Measurements from ENCODE around the gene TMEM63B.
"Not testable (repeated sequence)": the region's sequence is repeated elsewhere in the genome, so short reads cannot be mapped to it uniquely, and the experiment has no call there.

TMEM63B gene

GRCh38 chr6:44172731-44173500 lies 45.6 kb downstream of the TMEM63B start:
- DNase-seq = peak; percentile 50

DNA sequence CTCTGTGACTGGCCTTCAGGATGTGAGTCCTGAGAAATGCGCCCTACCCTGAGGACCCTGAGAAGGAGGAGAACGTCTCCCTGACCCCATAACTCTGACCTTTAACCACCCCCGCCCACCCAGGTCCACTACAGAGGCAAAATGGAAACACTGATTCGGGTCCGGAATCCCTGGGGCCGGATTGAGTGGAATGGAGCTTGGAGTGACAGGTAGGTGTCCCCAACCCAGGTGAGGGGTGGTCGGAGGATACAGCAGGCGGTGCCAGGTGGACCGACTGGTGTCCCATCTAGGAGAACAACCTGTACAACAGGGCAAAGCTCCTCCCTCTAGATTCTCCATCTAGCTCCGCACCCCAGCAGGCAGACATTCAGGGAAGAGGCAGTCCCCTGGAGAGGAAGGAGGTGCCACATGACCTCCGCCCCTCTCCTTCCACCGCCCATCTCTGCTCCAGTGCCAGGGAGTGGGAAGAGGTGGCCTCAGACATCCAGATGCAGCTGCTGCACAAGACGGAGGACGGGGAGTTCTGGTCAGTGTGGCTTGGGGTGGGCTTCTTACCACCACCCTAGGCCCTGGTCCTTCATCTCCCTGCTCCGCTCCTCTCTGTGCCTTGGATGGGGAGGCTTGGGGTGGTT lies 48.9 kb downstream of the TMEM63B start:
- no peak for DNase-seq

DNA sequence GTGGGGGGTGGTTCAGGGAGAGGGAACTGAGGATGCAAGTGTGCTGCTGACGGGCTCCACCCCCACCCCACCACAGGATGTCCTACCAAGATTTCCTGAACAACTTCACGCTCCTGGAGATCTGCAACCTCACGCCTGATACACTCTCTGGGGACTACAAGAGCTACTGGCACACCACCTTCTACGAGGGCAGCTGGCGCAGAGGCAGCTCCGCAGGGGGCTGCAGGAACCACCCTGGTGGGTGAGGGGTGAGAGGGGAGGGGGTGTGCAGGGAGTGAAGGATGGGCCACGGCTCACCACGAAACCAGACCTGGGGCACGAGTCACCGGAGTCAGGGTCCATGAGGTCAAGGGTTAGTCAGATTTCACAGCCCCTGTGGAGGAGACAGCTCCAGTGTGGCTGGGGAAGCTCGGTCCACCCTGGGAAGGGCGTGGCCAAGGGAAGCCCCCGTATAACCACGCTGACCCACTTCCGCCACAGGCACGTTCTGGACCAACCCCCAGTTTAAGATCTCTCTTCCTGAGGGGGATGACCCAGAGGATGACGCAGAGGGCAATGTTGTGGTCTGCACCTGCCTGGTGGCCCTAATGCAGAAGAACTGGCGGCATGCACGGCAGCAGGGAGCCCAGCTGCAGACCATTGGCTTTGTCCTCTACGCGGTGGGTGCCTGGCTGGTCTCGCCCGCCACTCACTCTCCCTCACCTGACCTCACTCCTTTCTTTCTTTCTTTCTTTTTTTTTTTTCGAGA lies 49.6 kb downstream of the TMEM63B start:
- DNase-seq = no peak

- DNase-seq = no peak
Measured at GRCh38 chr6:44177691-44178423, 50.5 kb downstream of the TMEM63B start.

- no peak for DNase-seq
Measured at GRCh38 chr6:44178424-44179071, 51.2 kb downstream of the TMEM63B start.

GRCh38 chr6:44179072-44179536 lies 51.8 kb downstream of the TMEM63B start:
- DNase-seq = no peak

- no peak for DNase-seq
Measured at GRCh38 chr6:44179648-44180047, 52.3 kb downstream of the TMEM63B start.

DNA sequence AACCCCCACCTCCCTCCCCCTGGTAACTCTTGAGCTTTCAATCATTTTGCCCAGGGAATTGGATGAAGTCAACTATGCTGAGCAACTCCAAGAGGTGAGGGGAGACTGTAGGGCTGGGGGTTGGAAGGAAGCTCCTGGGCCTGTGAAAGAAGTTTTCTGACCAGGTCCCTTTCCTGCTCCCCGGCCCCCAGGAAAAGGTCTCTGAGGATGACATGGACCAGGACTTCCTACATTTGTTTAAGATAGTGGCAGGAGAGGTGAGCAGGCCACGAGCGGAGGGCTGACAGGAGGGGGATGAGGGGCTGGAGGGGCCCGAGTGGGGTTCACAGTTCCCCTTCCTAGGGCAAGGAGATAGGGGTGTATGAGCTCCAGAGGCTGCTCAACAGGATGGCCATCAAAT lies 53.1 kb downstream of the TMEM63B start:
- DNase-seq = no peak

DNA sequence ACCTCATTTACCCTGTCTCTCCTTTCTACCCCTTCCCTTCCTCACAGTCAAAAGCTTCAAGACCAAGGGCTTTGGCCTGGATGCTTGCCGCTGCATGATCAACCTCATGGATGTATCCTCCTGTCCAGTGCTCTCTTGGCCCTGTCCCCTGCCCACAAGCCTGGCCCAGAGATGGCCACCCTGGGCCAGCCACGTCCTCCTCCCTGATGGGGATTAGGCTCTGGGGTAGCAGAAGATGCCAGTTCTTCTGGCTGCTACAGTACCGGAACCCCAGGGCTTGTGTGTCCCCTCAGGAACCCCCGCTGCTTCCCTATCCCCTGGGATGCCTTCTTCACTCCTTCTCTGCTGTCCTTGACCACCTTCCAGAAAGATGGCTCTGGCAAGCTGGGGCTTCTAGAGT lies 53.5 kb downstream of the TMEM63B start:
- no peak for DNase-seq

GRCh38 chr6:44181784-44182183 lies 54.4 kb downstream of the TMEM63B start:
- DNase-seq = not testable (repeated sequence)

GRCh38 chr6:44182911-44183390 lies 55.6 kb downstream of the TMEM63B start:
- no peak for DNase-seq

GRCh38 chr6:44183783-44184182 lies 56.4 kb downstream of the TMEM63B start:
- DNase-seq = no peak

DNA sequence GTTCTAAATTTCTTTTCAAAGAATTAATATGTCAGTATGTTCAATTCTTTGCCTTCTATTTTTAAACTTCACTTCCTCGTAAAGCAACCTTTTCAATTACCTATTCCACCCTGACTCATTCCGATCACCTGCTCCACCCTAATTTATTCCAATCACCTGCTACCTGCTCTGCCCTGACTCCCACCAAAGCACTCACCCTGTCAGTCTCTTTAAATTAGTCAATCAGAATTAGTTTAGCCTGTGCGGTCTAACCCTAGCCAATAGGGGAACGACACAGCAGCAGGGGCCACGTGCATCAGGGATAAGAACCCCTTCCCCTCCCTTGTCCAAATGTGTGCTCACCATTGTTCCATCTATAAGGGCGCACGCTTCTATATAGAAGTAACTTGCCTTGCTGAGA lies 58.0 kb downstream of the TMEM63B start:
- not testable (repeated sequence) for DNase-seq

DNA sequence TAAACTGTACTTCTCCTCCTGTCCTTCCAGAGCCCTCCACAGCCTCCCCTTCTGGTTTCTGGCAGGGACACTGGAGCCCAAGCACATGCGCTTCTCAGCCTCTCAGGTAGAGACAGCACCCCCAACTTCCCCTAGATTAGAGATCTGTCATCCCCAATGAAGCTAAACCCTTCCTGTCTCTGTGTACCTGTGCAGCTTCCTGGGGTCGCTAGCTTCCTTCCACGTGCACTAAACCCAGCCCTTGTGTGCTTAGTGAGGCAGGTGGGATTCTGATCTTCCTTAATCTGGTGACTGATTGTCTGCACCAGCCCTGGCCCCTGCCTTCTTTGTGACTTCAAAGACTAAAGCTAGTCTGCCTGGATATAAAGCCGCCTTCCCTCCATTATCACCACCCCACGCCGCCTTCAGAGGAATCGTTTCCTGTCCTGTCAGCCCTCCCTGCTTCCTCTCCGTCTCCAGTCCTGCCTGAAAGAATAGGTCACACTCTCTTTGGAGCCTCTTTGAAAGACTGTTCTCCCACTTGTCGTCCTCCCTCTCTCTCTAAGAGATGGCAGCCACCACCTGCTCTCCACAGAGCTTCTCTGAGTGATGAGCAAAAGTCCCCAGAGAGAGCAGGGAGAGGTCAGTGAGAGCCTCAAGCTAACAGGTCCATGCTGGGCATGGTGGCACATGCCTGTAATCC lies 58.7 kb downstream of the TMEM63B start:
- DNase-seq = no peak

DNA sequence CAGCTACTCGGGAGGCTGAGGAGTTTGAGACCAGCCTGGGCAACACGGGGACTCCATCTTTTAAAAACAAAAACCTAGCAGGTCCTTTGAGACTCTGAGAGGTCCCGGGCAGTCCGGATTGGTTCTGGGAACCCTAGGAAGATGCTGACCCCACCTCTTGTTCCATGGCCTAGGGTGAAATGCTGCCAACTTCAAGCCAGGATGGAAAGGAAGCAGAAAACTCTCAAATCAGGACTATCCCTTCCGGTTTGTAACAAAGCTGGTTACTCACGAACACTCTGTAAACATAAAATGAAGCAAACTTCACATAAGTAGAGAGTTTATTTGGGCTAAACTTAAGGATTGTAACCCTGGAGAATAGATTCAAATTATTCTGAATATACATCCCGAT lies 59.3 kb downstream of the TMEM63B start:
- DNase-seq = no peak

DNA sequence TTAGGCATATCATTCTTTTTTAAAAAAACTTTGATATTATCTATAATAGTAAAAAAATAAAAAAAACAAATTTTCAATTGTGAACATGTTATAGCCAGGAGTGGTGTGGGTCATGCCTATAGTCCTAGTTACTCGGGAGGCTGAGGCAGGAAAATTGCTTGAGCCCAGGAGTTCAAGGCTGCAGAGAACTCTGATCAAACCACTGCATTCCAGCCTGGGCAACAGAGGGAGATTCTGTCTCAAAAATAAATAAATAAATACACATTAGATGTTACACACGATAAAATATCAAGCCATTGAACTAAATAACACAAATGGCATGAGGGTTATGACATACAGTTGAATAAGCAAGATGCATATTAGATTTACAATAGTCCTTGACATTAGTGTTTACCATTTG lies 61.5 kb downstream of the TMEM63B start:
- DNase-seq = no peak

DNA sequence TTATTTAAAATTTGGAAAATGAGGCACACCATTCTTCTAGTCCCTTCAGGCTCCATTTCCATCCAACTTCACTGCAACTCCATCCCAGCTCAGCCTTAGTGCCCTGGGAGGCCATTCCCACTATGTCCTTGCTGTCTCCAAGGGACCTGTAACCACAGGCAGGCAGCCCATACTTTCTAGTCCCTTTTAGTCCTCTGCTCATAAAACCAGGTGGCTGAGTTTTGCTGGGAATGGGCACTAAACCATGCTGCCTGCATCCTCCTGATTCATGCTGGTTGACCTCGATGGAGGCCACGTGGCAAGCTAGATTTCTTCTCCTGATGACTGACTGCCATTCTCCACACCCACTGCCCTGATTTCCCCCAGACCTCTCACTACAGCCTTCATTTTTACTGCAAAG lies 61.9 kb downstream of the TMEM63B start:
- no peak for DNase-seq

DNA sequence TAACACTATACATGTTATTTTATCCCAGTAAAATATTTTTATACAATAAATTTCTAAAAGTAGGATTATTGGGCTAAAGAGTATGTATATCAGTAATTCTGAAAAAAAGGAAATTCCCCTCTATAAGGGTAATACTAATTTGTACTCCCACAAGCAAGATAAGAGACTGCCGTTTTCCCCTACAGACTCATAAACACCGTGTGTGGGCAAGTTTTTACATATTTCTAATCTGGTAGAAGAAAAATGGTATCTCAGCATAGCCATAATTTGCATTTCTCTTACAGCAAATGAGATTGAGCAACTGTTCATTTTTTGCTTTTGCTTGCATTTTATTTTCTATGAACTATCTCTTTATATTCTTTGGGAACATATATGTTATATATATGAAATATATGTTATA lies 63.4 kb downstream of the TMEM63B start:
- DNase-seq = no peak

DNA sequence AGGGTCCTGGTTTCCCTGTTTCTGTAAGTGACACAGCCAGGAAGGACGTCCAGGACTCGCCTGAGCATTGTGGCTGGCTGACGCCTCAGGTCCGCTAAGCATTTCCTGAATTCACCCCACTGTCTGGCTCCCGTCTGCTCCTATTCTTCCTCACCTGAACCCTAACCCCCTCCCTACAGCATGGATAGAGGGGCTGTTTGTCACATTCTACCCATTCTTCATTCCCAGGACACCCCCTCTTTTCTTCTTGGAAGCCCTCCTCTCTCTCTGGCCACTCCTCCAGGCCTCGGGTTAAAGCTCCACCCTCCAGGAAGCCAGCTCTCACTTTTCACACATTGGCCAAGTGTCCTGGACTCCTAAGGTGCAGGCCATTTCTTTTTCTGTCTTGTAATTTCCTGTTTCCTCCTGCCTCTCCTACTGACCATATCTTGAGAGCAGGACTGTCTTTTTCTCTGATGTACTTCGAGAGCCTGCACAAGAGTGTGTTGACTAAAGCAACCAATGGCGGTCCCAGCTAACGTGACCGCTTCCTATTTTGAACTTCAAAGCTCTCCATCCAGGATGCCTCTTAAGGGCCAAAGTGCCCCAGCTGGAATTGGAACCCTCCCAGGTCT lies 65.2 kb downstream of the TMEM63B start:
- DNase-seq = no peak

DNA sequence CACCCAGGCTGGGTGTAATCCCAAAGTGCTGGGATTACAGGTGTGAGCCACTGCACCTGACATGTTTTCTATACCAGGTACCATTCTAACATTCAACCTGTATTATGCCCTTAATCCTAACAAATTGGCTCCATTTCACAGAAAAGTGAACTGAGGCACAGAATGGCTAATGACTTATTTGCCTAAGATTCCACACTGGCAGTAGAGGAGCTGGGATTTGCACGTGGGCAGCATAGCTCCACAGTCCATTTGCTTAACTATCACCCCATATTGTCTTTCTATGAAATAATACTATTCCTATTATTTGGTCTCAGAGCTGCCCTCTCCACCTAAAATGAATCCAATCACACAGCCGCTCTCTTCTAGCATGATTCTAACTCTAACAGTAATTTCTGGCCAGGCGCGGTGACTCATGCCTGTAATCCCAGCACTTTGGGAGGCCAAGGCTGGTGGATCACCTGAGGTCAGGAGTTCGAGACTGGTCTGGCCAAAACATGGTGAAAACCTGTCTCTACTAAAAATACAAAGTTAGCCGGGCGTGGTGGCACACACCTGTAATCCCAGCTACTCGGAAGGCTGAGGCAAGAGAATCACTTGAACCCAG lies 66.1 kb downstream of the TMEM63B start:
- no peak for DNase-seq

- DNase-seq = no peak
Measured at GRCh38 chr6:44194326-44194725, 67.0 kb downstream of the TMEM63B start.

Measured in NCI-H1105 (cell line).